ENCODE measurements around the gene SLC2A6.

Gene SLC2A6

DNA sequence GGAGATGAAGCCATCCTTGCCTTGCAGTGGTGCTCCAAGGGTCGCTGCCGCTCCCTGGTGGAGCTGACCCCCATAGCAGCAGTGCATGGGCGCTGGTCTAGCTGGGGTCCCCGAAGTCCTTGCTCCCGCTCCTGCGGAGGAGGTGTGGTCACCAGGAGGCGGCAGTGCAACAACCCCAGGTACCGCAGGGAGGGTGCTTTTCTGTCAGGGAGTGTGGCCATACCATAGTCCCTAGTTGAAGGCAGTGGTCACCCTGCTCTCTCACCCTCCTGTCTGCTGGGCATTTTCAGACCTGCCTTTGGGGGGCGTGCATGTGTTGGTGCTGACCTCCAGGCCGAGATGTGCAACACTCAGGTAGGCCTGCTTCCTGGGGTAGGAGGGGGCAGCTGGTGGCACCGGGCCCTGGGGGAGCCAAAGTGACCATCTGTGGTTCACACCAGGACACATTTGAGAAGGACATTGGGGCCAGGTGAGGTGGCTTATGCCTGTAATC, 45.5 kb downstream of the SLC2A6 start:
- no peak for DNase-seq

DNA sequence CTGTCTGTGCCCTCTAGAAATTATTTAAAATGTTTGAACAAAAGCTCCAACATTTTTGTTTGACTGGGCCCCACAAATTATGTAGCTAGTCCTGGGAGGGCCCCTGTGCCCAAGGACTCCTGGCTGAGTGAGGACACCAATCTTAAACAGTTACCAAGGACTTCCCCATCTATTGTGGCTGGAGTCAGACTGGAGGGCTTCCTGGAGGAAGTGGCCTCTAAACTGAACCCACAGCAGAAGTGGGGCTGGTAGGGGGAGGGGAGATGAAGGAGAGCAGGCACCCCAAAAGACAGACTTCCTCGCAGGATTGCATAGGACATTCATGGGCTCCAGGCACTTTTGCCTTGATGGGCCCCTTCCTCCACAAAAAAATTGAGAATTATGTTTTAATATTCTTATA, 48.7 kb downstream of the SLC2A6 start:
- no peak for DNase-seq

DNA sequence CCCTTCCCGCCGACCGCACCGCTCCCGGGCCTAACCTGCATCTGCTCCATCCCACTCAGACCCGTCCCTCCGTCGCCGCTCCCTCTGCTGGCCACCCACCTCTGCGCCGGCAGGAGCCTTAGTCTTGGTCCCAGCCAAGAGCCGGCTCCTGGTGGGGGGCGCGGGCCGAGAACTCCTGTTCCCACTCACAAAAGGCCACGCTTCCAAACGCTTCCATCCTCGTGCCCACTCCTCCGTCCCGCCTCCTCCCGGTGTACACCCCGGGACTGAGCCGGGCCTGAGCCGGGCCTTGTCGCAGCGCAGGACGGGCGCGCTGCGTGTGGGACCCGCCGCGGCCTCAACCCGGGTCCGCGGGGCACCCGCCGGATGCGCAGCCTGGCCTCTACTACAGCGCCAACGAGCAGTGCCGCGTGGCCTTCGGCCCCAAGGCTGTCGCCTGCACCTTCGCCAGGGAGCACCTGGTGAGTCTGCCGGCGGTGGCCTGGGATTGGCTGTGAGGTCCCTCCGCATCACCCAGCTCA, 49.2 kb downstream of the SLC2A6 start:
- DNase-seq, result peak; percentile 24 to 28

DNA sequence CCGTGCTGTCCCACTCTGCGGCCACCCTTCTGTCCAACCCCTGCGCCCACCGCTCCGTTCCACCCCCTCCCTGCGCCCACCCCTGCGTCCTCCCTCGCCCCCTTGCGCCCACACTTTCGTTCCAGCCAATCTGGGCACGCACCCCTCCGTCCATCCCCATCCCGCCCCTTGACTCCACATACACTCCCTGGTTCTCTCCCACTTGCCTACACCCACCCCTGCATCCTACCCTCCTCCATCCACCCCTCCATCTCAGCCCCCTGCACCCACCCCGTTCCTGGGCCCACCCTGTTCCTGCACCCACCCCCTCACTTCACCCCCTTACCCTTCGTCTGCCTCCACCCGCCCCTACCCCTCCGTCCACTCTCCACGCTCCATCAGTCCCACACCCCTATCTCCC, 49.7 kb downstream of the SLC2A6 start:
- no peak for DNase-seq

DNA sequence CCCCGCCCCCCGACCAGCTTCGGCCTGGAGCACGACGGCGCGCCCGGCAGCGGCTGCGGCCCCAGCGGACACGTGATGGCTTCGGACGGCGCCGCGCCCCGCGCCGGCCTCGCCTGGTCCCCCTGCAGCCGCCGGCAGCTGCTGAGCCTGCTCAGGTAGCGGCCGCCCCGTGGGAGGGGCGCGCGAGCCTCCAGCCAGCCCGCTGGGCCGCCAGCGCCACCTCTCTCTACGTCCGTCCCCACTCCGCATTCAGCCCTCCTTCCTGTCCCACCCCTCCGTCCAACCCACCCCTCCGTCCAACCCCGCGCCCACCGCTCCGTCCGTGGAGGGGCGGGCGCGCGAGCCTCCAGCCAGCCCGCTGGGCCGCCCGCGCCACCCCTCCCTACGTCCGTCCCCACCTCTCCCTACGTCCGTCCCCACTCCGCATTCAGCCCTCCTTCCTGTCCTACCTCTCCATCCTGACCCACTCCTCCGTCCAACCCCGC, 50.2 kb downstream of the SLC2A6 start:
- no peak for DNase-seq

DNA sequence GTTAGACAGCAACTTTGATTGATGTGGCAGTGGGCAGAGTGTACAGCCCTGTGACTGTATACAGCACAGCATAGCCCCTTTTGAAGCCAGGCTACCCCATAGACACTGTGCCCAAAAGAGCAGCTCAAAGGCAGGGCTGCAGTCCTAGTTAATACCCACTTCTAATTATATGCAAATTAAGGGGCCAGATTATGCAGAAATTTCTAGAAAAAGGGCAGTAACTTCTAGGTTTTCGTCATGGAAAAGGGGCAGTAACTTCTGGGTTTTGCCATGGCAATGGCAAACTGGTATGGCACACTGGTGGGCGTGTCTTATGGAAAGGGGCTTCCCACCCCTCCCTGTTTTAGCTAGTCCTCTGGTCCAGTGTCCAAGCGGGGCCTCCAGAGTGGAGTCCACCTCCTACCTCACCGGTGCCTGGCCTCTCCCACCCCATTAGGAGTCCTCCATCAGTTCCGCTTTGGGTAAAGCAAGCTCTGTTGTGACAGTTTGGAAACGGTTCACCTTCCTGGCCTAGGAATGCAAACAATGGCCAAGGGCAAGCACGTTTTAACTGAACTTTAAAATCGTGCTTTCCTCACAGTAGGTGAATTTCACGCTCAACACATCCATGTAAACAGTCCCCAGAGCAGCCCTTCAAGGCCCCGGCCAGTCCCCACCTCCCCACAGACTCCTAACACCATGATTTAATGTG, 51.1 kb downstream of the SLC2A6 start:
- no peak for DNase-seq

DNA sequence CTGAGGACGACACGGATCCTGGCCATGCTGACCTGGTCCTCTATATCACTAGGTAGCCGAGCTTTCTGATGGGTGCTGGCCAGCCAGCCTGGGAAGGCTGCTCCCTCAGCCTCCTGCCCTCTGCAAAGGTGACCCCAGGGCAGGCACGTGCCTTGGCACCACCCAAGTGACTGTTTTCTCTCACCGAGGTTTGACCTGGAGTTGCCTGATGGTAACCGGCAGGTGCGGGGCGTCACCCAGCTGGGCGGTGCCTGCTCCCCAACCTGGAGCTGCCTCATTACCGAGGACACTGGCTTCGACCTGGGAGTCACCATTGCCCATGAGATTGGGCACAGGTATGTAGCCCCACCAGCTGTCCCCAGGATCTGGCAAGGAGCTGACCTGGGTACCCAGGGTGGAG, 52.9 kb downstream of the SLC2A6 start:
- no peak for DNase-seq

DNA sequence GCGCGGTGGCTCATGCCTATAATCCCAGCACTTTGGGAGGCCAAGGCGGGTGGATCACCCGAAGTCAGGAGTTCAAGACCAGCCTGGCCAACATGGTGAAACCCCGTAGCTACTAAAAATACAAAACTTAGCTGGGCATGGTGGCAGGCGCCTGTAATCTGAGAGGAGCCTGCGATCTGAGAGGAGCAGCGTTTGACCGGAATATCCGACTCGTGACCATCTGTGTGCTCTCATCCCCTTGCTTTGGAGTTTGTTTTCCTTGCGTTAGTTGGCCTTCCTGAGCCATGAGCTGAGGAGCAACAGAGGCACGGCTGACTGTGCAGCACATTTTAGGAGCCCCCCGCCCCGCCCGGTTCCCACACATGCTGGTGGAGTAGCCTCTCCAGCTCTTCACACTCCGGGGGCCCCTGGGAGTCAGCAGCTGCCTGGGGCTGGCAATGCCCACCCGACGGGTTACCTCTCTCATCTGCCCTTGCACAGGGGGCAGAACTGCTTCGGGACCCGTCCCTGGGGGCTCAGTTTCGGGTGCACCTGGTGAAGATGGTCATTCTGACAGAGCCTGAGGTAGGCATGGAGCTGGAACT, 53.8 kb downstream of the SLC2A6 start:
- no peak for DNase-seq

DNA sequence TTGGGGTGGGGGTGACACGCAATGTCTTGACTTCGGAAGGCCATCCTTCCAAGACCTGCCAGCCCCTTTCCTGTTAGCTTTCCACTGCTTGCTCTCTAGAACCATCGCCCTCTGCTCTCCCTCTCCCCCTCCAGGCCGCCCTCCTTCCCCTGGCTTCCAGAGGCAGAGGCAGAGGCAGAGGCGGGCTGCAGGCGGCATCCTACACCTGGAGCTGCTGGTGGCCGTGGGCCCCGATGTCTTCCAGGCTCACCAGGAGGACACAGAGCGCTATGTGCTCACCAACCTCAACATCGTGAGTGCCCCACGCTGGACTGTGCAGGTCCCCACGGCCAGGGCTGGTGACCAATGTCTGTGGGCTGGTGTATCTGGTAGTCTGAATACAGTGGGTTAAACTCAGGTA, 54.7 kb downstream of the SLC2A6 start:
- no peak for DNase-seq

DNA sequence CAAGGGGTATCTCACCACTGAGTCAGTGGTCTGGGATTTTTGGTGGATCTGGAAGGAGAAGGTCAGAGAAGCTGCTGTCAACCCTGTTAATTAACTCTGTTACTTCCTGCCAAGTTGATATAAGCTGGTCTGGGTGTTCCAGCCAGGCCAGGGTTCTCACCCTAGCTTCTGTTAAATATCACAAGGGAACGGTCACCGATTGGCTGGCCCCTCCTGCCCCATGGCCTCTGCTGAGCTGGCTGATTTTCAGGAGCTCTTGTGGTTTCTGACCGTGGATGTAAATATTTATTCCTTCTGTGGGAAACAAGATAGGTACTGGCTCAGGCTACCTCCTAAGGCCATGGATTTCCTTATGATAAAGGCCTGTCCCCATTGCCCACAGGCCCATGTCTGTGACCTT, 55.7 kb downstream of the SLC2A6 start:
- no peak for DNase-seq

DNA sequence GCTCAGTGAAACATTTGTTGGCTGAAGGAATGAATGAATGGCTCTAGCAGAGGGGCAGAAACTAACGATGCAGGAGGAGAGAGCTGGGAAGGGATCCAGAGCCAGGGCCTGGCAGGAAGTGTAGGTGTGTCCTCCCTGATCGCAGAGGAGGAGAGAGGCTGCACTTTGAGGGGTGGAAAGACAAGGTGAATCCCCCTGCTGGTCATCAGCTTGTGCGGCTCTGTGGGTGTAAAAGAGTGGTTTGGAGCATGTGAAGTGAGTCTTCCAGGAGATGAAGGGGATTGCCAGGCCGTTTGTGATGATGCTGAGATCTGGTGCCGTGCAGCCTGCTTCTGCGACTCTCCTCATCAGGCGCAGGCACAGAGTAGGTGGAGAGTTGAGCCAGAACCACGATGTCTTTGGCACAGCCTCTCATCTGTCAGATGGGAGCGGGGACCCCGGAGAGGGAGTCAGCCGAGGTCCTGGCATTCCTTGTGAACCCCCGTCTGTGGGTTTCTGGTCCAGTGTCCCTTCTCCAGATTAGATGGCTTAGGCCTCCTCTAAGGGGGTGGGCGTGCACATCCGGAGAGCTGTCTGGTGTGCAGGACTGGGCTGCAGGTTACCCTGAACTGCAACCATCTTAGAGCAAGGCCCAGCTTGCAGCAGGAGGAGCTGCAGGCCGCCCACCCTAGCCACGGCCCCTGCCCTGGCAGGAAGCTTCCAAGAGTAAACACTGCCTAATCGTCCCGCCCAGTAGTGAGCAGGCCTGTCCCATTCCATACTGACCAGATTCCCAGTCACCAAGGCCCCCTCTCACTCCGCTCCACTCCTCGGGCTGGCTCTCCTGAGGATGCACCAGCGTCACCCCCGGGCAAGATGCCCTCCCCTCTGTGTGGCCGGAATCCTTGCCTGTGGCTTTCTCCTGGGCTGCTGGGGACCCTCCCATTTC, 57.0 kb downstream of the SLC2A6 start, which contains the start of gene ADAMTS13:
Gene ADAMTS13, plus strand, starts transcription at position 753 of the 928 bp plus-strand sequence. Its CDS starts 77 bp downstream, at position 830.
- peak; percentile 56 to 68 for DNase-seq

Data from activated CD4-positive, alpha-beta T cell treated with anti-CD3 and anti-CD28 coated beads, Interleukin-2, amount 50 U/mL, for 48 hours (primary cell).